Stimulated activated CD8-positive, alpha-beta memory T cell treated with anti-CD3 and anti-CD28 coated beads, Interleukin-4, amount 100 ng/mL, for 4 hours (primary cell): Measurements from ENCODE around the gene SETD5.

Source experiments
- DNase-seq, 2 donors: peaks; one replicate each; pipeline ENCODE4 v3.0.0-alpha.2; 2020; ENCODE audit warnings: low read depth in 2 of 2, low spot score in 1 of 2

SETD5 gene

GRCh38 chr3:9388562-9389272 is 8.7 kb upstream of the SETD5 start:
- no peak for DNase-seq

GRCh38 chr3:9390265-9390888 is 7.0 kb upstream of the SETD5 start:
- DNase-seq, result no peak

- DNase-seq, result no peak
These were observed 5.4 kb upstream of the SETD5 start for GRCh38 chr3:9392041-9392440.

GRCh38 chr3:9395570-9396300 is 1.7 kb upstream of the SETD5 start:
- DNase-seq, result no peak

GRCh38 chr3:9396301-9396631 is 1.1 kb upstream of the SETD5 start:
- DNase-seq, result peak; percentile 42 to 58

GRCh38 chr3:9396632-9397331 is 633 bp upstream of the SETD5 start:
- DNase-seq, result peak; percentile 95 to 97

GRCh38 chr3:9397906-9398699 is 688 bp downstream of the SETD5 start:
- peak in 1 of 2 donors; percentile 6 for DNase-seq

- no peak for DNase-seq
These were observed 1.4 kb downstream of the SETD5 start for GRCh38 chr3:9398700-9399336.

- no peak for DNase-seq
These were observed 1.9 kb downstream of the SETD5 start for GRCh38 chr3:9399337-9399703.

GRCh38 chr3:9399746-9400145 is 2.3 kb downstream of the SETD5 start:
- no peak for DNase-seq

- DNase-seq, result no peak
These were observed 3.2 kb downstream of the SETD5 start for GRCh38 chr3:9400616-9401015.

GRCh38 chr3:9401986-9402385 is 4.6 kb downstream of the SETD5 start:
- DNase-seq, result no peak

GRCh38 chr3:9402410-9403228 is 5.2 kb downstream of the SETD5 start:
- no peak for DNase-seq

- no peak for DNase-seq
These were observed 6.0 kb downstream of the SETD5 start for GRCh38 chr3:9403463-9403862.

- no peak for DNase-seq
These were observed 7.3 kb downstream of the SETD5 start for GRCh38 chr3:9404680-9405079.

- DNase-seq, result no peak
These were observed 8.3 kb downstream of the SETD5 start for GRCh38 chr3:9405756-9406155.

GRCh38 chr3:9406856-9407626 is 9.6 kb downstream of the SETD5 start:
- DNase-seq, result no peak

- no peak for DNase-seq
These were observed 10.6 kb downstream of the SETD5 start for GRCh38 chr3:9408061-9408460.

- DNase-seq, result no peak
These were observed 11.1 kb downstream of the SETD5 start for GRCh38 chr3:9408546-9408945.
